Vagina (tissue), 2 donors: ENCODE measurements around the gene KLHL22. TPM values are rescaled to one million over a fixed set of nuclear protein-coding genes. Genes with fewer than 3 reads are reported as not detected.
A peak's percentile ranks its signal among the peaks of the same experiment; 100 is the strongest.
"Not testable (repeated sequence)": the region's sequence is repeated elsewhere in the genome, so short reads cannot be mapped to it uniquely, and the experiment has no call there.

ENCODE experiments used
- DNase-seq, 2 donors: peaks; one replicate each; pipeline ENCODE4 v3.0.0-alpha.2; 2017; ENCODE audit errors: extremely low spot score in 2 of 2
- H3K27ac ChIP-seq: fragments of 200-600 bp; sonication (generic); one replicate; pipeline ENCODE4 v1.5.1; 2019
- H3K27me3 ChIP-seq: fragments of 200-600 bp; sonication (generic); one replicate; pipeline ENCODE4 v1.5.1; 2019
- H3K36me3 ChIP-seq, 2 donors: fragments of 200-600 bp; sonication (generic); one replicate each; pipeline ENCODE4 v1.5.1; 2017 to 2019
- H3K4me1 ChIP-seq: fragments of 200-600 bp; sonication (generic); one replicate; pipeline ENCODE4 v1.5.1; 2019
- H3K4me3 ChIP-seq, 2 donors: fragments of 200-600 bp; sonication (generic); 1 replicate in 1 of 2; 2 replicates in 1 of 2; pipeline ENCODE4 v1.5.1; 2016 to 2019
- H3K9me3 ChIP-seq: fragments of 200-600 bp; sonication (generic); one replicate; pipeline ENCODE4 v1.5.1; 2019
- CTCF ChIP-seq, 3 experiments: fragments of 450-650 bp in 2 of 3; fragments of 200-600 bp in 1 of 3; sonication (generic) in 1 of 3; IDR thresholded peaks; one replicate each; pipeline ENCODE4 v1.5.1; 2017 to 2019; ENCODE audit warnings: antibody characterized with exemption in 3 of 3, mild to moderate bottlenecking in 2 of 3, moderate library complexity in 2 of 3
- POLR2A ChIP-seq, 2 donors: fragments of 450-650 bp; IDR thresholded peaks; one replicate each; pipeline ENCODE4 v1.6.1; 2017; ENCODE audit warnings: antibody characterized with exemption in 2 of 2, mild to moderate bottlenecking in 2 of 2, moderate library complexity in 2 of 2
- POLR2AphosphoS5 ChIP-seq, 2 donors: sonication (generic); formaldehyde crosslinking; IDR thresholded peaks; one replicate each; pipeline ENCODE4 v1.9.0; 2017; ENCODE audit warnings: antibody characterized with exemption in 2 of 2, mild to moderate bottlenecking in 2 of 2, low read depth in 1 of 2; ENCODE audit not compliant: insufficient read depth in 1 of 2
- intact Hi-C: fragments of 100-400 bp; cut with DNase I; formaldehyde crosslinking; loops from one replicate; pipeline ENCODE4 v1.15.1; 2023
- small RNA-seq: library from RNA; depleted of rRNA; stranded (forward); fragments of <200 nt; gene quantifications from one replicate; pipeline ENCODE3, GENCODE V24; 2016
- total RNA-seq: library from RNA; depleted of rRNA; stranded (reverse); fragments of >200 nt; gene quantifications from one replicate; pipeline ENCODE4 v1.2.3, GENCODE V29; 2016

Gene KLHL22
- total RNA-seq, 1 donor from 2014 or later, result 20.1 TPM

- Histone ChIP-seq H3K36me3 (no peaks in the 10 kb centered on the region), H3K27ac (peak within 1 kb of the TSS; percentile 52), H3K4me3 (peak within 1 kb of the TSS; percentile 77 to 84), H3K9me3 (no peaks in the 10 kb centered on the region), H3K4me1 (peaks cover 30% of the 10 kb centered on the region), H3K27me3 (no peaks in the 10 kb centered on the region)
- TF ChIP-seq POLR2AphosphoS5 (IDR thresholded peaks at IDR 0.05; ENCODE audit: insufficient read depth in 1 of 2, low read depth in 1 of 2), result peak; percentile 86 to 94
- no peak for TF ChIP-seq CTCF (IDR thresholded peaks at IDR 0.05)
- peak in 1 of 2 donors; percentile 3 for TF ChIP-seq POLR2A (IDR thresholded peaks at IDR 0.05)
- peak in 1 of 2 donors; percentile 88 for DNase-seq
- intact Hi-C loops, result no loop called here
Measured at GRCh38 chr22:20393705-20394476, 101.7 kb downstream of the KLHL22 start, which contains the start of gene ZNF74. Gene ZNF74 (plus strand): TSS chr22:20394151. CDS start chr22:20394629, 478 bp downstream.

GRCh38 chr22:20392983-20393704 is 102.5 kb downstream of the KLHL22 start:
- Histone ChIP-seq H3K4me1 (peaks cover 30% of the 10 kb centered on the region), H3K27me3 (no peaks in the 10 kb centered on the region), H3K4me3 (peak overlapping the region; percentile 77 to 84), H3K9me3 (no peaks in the 10 kb centered on the region), H3K36me3 (no peaks in the 10 kb centered on the region), H3K27ac (peak overlapping the region; percentile 52)
- DNase-seq, result no peak
- no peak for TF ChIP-seq POLR2A (IDR thresholded peaks at IDR 0.05)
- TF ChIP-seq POLR2AphosphoS5 (IDR thresholded peaks at IDR 0.05; ENCODE audit: insufficient read depth in 1 of 2, low read depth in 1 of 2), result no peak
- TF ChIP-seq CTCF (IDR thresholded peaks at IDR 0.05), result no peak
- intact Hi-C loops, result no loop called here

- H3K4me3 ChIP-seq, intact Hi-C loops, DNase-seq, H3K27ac ChIP-seq, H3K27me3 ChIP-seq, H3K9me3 ChIP-seq, H3K36me3 ChIP-seq: not testable (repeated sequence)
- H3K4me1 ChIP-seq, result peaks cover 30% of the 10 kb centered on the region
Measured at GRCh38 chr22:20392365-20392881, 103.2 kb downstream of the KLHL22 start.

Small RNA genes lying within 50 kb of the gene (small RNA-seq; reads per million reads assigned to genes)
- gene RF00019 (not detected), gene RN7SL812P (not detected), gene RNU6-225P (not detected), gene RNY1P9 (not detected)

Other genes starting within 250 kb of the KLHL22 start
- gene RTN4R, start 227.5 kb downstream of the KLHL22 start, total RNA-seq, result 4.2 TPM
- gene DGCR6L, start 175.7 kb downstream of the KLHL22 start, total RNA-seq, result 39.8 TPM
- gene ZNF74, start 101.6 kb downstream of the KLHL22 start, total RNA-seq, result 11.0 TPM
- gene SCARF2, start 58.0 kb downstream of the KLHL22 start, total RNA-seq, result 32.2 TPM
- 72.2 TPM for gene MED15, start 11.8 kb upstream of the KLHL22 start, total RNA-seq